GM18867 (cell line): ENCODE results near the gene SLC38A4.

Experiments
- ATAC-seq: cut with Tn5 transposase; IDR thresholded peaks from one replicate; pipeline ENCODE4 v1.9.1; 2021; ENCODE audit warnings: mild to moderate bottlenecking, moderate library complexity; ENCODE audit not compliant: unreplicated experiment

SLC38A4 gene

GRCh38 chr12:46815809-46816208 lies 10.0 kb downstream of the SLC38A4 start:
- ATAC-seq, result no peak

- ATAC-seq, result no peak
Measured at GRCh38 chr12:46814143-46814542, 11.7 kb downstream of the SLC38A4 start.

GRCh38 chr12:46811185-46811584 lies 14.6 kb downstream of the SLC38A4 start:
- no peak for ATAC-seq

- ATAC-seq, result no peak
Measured at GRCh38 chr12:46808955-46809697, 16.7 kb downstream of the SLC38A4 start.

GRCh38 chr12:46808317-46808716 lies 17.5 kb downstream of the SLC38A4 start:
- ATAC-seq, result no peak

GRCh38 chr12:46804054-46804453 lies 21.7 kb downstream of the SLC38A4 start:
- ATAC-seq, result no peak

GRCh38 chr12:46803517-46803916 lies 22.3 kb downstream of the SLC38A4 start:
- no peak for ATAC-seq

- ATAC-seq, result no peak
Measured at GRCh38 chr12:46801293-46801692, 24.5 kb downstream of the SLC38A4 start.

- ATAC-seq, result no peak
Measured at GRCh38 chr12:46800160-46800559, 25.6 kb downstream of the SLC38A4 start.

GRCh38 chr12:46798648-46799047 lies 27.1 kb downstream of the SLC38A4 start:
- no peak for ATAC-seq

GRCh38 chr12:46798056-46798455 lies 27.7 kb downstream of the SLC38A4 start:
- ATAC-seq, result no peak

- no peak for ATAC-seq
Measured at GRCh38 chr12:46795988-46796387, 29.8 kb downstream of the SLC38A4 start.

- ATAC-seq, result peak; percentile 72
Measured at GRCh38 chr12:46794593-46795190, 31.1 kb downstream of the SLC38A4 start.

- ATAC-seq, result no peak
Measured at GRCh38 chr12:46792925-46793324, 32.9 kb downstream of the SLC38A4 start.

GRCh38 chr12:46790066-46790465 lies 35.7 kb downstream of the SLC38A4 start:
- no peak for ATAC-seq

- ATAC-seq, result no peak
Measured at GRCh38 chr12:46788072-46788887, 37.5 kb downstream of the SLC38A4 start.

- ATAC-seq, result no peak
Measured at GRCh38 chr12:46787496-46788055, 38.2 kb downstream of the SLC38A4 start.

GRCh38 chr12:46786774-46787173 lies 39.0 kb downstream of the SLC38A4 start:
- no peak for ATAC-seq

- ATAC-seq, result no peak
Measured at GRCh38 chr12:46785382-46785781, 40.4 kb downstream of the SLC38A4 start.

- ATAC-seq, result no peak
Measured at GRCh38 chr12:46783871-46784270, 41.9 kb downstream of the SLC38A4 start.

GRCh38 chr12:46779879-46780278 lies 45.9 kb downstream of the SLC38A4 start:
- no peak for ATAC-seq
